ENCODE results near the gene MYL12A. TPM values are rescaled to one million over a fixed set of nuclear protein-coding genes. Genes with fewer than 3 reads are reported as not detected.

MYL12A gene
- total and polyA plus RNA-seq, 2 of the 13 experiments (the other 11 are each of a cell fraction or from before 2014, with no cell fraction given), result 261 to 277 TPM

DNA sequence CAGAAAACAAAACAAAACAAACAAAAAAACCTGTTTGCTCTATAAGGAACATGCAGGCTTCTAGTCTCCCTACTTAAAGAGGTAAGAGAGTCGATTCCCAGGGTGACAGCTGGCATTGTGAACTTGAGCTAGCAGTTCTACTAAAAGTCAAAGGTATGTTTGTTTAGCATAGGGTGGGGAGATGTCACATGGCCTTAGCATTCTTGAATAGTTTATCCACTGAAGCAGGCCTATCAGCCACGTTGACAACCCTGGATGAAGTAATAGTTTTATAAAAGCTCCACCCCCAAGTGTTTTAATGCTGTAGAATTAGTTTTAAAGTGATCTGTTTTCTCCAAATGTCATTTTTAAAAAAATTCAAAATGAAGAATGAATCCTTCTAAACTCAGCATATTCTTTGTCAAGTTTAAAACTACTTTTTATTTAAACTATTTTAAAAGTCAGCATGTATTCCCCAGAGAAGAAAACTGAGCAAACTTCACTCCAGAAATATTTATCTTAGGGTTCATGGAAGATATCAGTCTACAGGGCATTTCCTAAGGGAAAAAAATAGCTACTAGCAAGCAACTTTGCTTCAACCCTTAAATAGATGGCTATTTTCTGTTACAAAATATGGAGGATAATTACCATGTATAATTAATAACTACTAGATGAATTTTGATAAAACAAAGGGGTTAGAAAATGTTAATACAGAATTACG lies 29.5 kb upstream of the MYL12A start (continued):
- TF ChIP-seq, protein P1, sequence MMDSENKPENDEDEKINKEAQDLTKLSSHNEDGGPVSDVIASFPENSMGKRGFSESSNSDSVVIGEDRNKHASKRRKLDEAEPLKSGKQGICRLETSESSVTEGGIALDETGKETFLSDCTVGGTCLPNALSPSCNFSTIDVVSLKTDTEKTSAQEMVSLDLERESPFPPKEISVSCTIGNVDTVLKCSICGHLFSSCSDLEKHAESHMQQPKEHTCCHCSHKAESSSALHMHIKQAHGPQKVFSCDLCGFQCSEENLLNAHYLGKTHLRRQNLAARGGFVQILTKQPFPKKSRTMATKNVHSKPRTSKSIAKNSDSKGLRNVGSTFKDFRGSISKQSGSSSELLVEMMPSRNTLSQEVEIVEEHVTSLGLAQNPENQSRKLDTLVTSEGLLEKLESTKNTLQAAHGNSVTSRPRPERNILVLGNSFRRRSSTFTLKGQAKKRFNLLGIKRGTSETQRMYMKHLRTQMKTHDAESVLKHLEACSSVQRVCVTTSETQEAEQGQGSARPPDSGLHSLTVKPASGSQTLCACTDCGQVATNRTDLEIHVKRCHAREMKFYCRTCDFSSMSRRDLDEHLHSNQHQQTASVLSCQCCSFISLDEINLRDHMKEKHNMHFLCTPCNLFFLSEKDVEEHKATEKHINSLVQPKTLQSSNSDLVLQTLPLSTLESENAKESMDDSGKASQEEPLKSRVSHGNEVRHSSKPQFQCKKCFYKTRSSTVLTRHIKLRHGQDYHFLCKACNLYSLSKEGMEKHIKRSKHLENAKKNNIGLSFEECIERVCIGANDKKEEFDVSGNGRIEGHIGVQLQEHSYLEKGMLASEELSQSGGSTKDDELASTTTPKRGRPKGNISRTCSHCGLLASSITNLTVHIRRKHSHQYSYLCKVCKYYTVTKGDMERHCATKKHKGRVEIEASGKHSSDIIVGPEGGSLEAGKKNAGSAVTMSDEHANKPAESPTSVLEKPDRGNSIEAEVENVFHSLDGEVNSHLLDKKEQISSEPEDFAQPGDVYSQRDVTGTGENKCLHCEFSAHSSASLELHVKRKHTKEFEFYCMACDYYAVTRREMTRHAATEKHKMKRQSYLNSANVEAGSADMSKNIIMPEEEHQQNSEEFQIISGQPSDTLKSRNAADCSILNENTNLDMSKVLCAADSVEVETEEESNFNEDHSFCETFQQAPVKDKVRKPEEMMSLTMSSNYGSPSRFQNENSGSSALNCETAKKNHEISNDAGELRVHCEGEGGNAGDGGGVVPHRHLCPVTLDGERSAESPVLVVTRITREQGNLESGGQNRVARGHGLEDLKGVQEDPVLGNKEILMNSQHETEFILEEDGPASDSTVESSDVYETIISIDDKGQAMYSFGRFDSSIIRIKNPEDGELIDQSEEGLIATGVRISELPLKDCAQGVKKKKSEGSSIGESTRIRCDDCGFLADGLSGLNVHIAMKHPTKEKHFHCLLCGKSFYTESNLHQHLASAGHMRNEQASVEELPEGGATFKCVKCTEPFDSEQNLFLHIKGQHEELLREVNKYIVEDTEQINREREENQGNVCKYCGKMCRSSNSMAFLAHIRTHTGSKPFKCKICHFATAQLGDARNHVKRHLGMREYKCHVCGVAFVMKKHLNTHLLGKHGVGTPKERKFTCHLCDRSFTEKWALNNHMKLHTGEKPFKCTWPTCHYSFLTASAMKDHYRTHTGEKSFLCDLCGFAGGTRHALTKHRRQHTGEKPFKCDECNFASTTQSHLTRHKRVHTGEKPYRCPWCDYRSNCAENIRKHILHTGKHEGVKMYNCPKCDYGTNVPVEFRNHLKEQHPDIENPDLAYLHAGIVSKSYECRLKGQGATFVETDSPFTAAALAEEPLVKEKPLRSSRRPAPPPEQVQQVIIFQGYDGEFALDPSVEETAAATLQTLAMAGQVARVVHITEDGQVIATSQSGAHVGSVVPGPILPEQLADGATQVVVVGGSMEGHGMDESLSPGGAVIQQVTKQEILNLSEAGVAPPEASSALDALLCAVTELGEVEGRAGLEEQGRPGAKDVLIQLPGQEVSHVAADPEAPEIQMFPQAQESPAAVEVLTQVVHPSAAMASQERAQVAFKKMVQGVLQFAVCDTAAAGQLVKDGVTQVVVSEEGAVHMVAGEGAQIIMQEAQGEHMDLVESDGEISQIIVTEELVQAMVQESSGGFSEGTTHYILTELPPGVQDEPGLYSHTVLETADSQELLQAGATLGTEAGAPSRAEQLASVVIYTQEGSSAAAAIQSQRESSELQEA (CRISPR knock-in tag; IDR thresholded peaks at IDR 0.05; ENCODE audit: not compliant biosample characterization), result no peak
- no peak for TF ChIP-seq RBFOX2 (IDR thresholded peaks at IDR 0.05; ENCODE audit: low read depth, low read length)
- TF ChIP-seq, protein P2, sequence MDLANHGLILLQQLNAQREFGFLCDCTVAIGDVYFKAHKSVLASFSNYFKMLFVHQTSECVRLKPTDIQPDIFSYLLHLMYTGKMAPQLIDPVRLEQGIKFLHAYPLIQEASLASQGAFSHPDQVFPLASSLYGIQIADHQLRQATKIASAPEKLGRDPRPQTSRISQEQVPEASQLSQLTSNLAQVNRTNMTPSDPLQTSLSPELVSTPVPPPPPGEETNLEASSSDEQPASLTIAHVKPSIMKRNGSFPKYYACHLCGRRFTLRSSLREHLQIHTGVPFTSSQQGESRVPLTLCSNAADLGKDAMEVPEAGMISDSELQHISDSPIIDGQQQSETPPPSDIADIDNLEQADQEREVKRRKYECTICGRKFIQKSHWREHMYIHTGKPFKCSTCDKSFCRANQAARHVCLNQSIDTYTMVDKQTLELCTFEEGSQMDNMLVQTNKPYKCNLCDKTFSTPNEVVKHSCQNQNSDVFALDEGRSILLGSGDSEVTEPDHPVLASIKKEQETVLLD (CRISPR knock-in tag; IDR thresholded peaks at IDR 0.05; ENCODE audit: low read depth), result no peak
- peak in 1 of 2 experiments; percentile 45; a peak in 1 of 4 replicates for TF ChIP-seq KLF16 (CRISPR knock-in tag; IDR thresholded peaks at IDR 0.05)
- TF ChIP-seq SMAD1 (CRISPR knock-in tag; IDR thresholded peaks at IDR 0.05; ENCODE audit: borderline replicate concordance, low read depth), result no peak
- peak; percentile 71 for TF ChIP-seq FOXK1 (CRISPR knock-in tag; IDR thresholded peaks at IDR 0.05; ENCODE audit: borderline replicate concordance, low read depth)
- no peak for TF ChIP-seq CCDC6 (CRISPR knock-in tag; IDR thresholded peaks at IDR 0.05)
- TF ChIP-seq ARNTL (CRISPR knock-in tag; IDR thresholded peaks at IDR 0.05), result peak; percentile 96
- no peak for TF ChIP-seq PAWR (CRISPR knock-in tag; IDR thresholded peaks at IDR 0.05; ENCODE audit: borderline replicate concordance)
- no peak for TF ChIP-seq NR3C1 (CRISPR knock-in tag; IDR thresholded peaks at IDR 0.05)
- TF ChIP-seq SPEN (CRISPR knock-in tag; IDR thresholded peaks at IDR 0.05; ENCODE audit: low read depth), result no peak
- TF ChIP-seq ZNF484 (CRISPR knock-in tag; IDR thresholded peaks at IDR 0.05; ENCODE audit: borderline replicate concordance, low read depth), result no peak
- no peak for TF ChIP-seq ZKSCAN5 (CRISPR knock-in tag; IDR thresholded peaks at IDR 0.05)
- TF ChIP-seq HOXA3 (CRISPR knock-in tag; IDR thresholded peaks at IDR 0.05), result peak; percentile 53; the same call in 1 of the 2 replicates
- no peak for TF ChIP-seq ZIK1 (CRISPR knock-in tag; IDR thresholded peaks at IDR 0.05; ENCODE audit: borderline replicate concordance, low read depth)
- no peak; the same call in 1 of the 2 replicates for TF ChIP-seq SMC3 (IDR thresholded peaks at IDR 0.05; ENCODE audit: low read length)
- TF ChIP-seq TBL1XR1 (IDR thresholded peaks at IDR 0.05; ENCODE audit: borderline replicate concordance, low read length, partially characterized antibody), result peak; percentile 87
- no peak for TF ChIP-seq ARNT2 (CRISPR knock-in tag; IDR thresholded peaks at IDR 0.05; ENCODE audit: low read depth)
- TF ChIP-seq FOXA3 (CRISPR knock-in tag; IDR thresholded peaks at IDR 0.05), result peak; percentile 86
- TF ChIP-seq, protein P3, sequence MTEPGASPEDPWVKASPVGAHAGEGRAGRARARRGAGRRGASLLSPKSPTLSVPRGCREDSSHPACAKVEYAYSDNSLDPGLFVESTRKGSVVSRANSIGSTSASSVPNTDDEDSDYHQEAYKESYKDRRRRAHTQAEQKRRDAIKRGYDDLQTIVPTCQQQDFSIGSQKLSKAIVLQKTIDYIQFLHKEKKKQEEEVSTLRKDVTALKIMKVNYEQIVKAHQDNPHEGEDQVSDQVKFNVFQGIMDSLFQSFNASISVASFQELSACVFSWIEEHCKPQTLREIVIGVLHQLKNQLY (CRISPR knock-in tag; IDR thresholded peaks at IDR 0.05), result peak; percentile 64; the same call in 1 of the 2 replicates
